HG03196 (cell line): ENCODE results near the gene TRIO.

Source experiments
- ATAC-seq: cut with Tn5 transposase; IDR thresholded peaks from one replicate; pipeline ENCODE4 v1.9.1; 2021; ENCODE audit not compliant: unreplicated experiment

The TRIO gene

DNA sequence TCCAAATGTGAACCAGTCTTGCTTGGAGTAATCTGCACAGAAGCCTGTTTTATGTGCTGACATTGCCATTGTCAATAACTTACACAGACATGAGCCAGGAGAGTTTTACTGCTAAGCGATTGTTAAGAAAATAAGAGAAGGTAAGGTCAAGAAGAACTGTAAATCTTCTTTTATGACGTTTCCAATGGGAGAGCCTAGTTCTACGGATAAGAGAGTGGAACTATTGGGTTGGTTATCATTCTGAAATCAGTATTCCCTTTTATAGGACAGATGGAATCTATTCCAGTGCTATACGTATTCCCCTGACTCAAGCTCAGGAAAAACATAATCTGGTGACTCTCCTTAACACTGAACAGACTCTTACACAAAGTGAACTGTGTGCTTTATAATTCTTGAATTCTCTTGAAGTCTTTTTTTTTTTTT lies 300.5 kb downstream of the TRIO start:
- ATAC-seq = no peak

DNA sequence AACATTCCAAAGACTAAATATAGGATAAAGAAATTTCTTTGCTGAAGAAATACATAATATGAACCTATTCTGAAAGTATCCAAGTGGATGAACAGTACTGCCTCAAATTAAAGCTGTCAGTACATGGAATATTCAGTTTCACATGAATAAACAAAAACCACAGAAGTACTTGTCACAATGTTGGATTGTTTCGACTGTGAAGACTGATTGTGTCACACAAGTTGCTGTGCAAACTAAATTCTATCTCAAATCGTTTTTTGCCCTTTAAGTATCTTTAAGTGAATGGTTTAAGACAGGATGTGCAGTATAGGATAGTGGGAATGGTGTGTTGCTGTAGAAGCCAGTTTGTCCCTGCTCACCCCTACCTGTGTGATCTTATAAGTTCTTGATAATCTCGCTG lies 301.0 kb downstream of the TRIO start:
- ATAC-seq = no peak

DNA sequence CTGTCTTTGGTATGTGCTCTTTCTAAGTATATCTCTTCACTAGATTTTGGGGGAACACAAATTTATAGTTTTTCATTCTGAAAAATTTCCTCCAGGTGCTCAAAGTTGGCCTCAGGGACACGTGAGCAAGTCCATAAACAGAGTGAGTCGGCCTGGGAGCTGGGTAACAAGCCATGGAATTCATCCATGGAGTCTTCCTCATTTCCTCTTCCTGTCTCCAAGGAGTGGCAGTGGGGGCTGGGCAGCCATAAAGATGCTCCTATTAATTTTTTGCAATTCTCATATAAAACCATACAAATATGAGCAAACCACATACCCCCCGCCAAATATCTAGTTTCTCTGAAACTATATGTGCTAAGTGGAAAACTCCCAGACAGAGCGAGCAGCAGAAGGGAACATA lies 301.9 kb downstream of the TRIO start:
- ATAC-seq = no peak

DNA sequence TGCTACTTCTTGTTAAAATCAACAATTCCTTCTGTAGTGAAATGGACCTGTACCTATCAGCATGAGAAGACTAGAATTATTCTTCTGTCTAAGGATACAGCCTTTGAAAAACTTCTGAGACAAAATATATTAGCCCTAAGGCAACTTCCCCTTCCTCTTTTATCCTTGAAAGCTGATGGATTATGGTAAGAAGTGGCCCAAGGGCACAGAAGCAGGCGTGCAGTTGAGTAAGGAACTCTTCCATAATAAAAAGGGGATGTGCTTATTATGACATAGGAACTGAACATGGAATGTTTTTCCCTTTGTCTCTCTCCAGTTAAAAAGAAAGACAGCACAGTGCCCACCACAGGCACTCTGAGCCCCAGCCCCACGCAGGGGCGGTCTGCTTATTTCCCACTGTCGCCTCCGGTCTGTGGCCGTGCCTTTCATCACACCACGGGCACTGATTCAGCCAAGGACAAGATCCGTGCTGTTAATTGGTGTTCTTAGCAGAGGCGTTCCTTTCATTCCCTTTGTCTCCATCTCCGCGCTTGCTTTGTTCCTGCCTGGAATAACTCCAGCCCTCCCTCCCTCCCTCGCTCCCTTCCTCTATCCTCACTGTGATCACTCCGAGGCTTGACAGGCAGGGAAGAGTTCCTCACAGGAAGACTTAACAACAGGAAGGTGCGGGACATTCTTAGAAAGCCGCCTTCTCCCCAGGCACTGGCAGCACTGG lies 302.6 kb downstream of the TRIO start:
- no peak for ATAC-seq

DNA sequence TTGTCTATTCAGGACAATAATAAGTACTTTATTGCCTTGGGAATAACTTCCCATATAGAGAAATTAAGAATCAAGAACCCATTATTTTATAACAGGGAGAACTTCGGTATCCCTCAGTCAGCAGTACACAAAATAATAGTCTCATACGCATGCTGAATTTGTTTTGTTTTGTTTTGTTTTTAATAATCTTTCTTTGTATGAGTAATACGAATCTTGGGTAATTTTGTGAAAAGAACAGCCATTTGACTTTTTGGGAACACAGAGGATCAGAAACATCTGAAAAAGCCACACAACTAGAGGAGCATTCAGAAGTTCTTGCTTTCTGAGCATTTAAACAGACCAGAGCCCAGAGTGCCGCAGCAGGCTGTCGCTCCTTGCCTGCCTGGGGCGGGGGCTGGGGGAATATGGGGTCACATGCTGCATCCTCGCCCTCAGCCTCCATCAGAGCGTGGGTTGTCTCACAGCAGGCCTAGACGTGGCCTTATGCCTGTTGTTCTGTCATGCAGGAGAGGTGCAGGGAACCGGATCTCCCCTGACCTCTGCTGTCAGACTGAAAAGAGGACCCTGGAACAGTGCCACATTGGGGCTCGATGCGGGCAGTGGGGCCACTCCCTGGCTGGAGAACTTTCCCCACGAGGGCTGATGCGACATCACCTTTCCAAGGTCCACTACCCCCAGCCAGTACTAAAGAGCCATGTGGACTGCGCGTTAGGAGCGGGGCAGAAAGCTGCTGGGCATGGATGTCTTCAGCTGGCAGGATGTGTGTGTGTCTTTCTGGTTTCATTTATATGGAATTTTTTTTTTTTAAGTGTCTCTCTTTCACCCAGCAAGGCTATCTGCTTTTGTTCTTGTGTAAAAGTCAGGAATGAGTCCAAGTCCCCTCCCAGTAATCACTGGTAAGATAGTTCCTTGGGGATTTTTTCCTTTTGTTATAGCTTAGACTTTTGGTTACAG lies 305.1 kb downstream of the TRIO start:
- ATAC-seq = no peak

DNA sequence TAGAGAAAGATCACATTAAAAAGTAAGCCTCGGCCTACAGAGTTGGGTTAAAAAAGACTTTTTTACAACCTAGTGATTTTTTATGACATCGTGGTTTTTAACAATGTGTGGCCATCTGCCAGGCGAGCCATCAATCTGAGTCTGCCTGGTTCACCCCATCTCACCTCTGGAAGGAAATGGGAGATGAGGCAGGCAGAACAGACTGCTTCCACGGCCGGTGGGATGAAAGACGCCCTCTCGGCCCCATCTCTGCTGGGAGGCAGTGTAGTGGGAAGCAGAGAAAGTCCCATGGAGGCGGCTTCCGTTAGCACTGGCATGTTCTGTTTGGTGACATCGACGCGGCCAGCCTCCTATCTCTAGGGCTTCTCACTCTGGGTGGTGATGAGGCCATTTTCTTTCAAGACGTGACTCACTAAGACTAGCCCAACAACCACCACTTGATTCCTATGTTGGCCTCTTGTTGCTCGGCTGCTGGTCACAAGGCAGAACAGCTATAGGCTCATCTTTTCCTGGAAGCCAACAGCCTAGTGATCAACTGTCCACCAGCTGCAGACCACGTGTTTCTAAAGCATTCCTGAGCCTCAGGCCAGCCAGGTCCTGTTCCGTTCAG lies 306.0 kb downstream of the TRIO start:
- no peak for ATAC-seq

DNA sequence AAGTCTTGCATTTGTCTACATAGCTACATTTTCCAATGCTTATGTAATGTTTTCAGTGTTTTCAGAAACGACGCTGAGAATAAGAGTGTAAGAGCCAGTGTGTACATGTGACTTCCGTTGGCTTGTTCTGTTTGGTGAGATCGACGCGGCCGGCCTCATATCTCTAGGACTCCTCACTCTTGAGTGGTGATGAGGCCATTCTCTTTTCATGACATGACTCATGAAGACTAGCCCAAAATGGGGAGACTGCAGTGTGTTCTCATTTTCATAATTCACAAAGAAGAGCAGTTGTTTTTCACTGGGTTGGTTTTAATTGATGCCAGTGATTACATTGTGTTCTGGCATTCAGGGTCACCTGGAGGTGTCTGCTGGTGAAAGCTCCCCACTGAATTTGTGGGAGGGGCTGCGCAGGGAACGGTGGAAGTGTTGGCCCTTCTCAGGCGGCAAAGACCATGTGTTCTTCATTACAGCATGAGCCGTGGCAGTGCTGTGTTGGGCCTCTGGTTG lies 306.9 kb downstream of the TRIO start:
- ATAC-seq = no peak

DNA sequence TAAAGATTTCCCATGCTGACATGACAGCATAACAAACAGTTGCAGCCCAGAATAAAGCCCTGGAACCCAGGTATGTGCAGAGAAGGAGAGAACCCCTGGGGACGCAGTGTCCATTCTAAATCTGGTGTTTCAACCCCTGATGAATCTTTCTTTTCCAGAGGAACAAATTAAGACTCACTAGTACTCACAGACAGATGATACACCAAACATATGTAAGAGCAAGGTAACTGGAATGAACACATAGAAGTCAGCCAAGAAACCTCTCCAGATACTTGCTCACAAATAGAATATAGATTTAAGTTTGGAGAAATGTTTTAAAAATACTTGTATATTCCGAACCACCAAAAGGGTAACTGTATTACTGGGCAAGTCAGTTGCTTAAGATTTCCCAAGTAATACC lies 307.6 kb downstream of the TRIO start:
- ATAC-seq = no peak

DNA sequence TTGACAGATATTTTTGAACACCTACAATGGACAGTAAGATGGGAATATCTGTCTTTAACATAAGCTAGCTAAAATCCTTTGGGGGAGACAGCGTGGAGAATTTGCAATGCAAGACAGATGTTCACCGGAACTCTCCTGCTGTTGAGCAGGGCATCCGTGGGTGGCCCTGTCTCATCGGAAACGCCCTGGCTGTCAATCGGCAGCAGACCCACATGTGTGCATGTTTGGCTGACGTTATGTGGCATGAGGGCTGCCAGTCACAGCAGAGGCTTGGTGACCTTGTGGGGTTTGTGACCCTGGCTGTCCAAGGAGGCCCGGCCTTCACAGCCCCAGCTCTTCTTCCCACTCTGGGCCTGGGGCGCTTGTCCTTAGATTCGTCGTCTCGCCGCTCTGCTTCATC lies 308.7 kb downstream of the TRIO start:
- no peak for ATAC-seq

DNA sequence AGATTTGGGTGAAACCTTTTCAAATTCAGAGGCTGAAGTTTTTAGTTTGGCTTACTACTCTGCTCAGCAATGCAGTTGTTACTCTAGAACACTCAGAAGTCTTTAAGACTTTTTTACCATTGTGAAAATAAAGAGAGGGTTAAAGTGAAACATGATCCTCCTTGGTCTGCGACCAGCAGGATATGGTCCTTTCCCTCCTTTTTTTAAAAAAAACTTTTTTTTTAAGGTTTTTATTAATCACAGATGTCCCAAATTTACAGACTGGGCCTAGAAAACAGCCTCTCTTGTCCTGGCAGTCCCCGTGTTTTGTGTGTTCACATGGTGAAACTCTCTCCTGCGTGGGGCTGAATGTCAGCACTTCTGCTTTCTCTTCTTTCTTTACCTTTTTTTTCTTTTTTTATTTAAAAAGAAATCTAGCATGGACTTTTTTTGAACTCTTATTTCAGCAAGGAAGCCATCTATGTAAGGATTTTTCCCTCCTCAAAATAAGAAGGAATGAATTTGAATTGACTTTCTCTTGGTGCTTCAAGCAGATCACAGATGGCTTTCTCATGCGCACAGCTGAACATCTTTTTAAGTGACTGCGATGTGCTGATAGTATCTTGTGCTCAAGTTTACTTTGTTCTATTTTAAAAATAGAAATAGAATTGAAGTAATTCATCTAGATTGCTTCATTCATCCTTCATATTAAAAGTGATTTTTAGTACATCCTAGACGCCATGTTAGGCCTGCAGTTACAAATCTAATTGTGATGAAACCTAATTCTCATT lies 309.7 kb downstream of the TRIO start:
- ATAC-seq = no peak

DNA sequence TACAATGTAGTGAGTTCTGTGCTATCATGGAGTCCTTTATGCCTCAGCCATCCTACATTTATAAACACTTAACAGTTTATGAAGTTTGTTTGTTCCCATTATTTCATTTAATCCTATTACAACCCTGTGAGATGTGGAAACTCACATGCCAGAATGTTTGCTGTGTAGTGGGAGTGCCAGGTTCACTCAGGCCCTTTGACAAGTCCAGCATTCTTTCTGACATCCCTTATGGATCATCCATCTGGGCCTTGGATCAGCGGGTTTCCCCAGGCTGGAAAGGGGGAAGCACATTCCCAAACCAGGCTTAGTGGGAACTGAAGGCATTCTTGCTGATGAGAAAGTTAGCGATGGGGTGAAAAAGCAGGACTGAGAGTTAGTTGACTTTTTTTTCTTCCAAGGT lies 310.3 kb downstream of the TRIO start:
- no peak for ATAC-seq

DNA sequence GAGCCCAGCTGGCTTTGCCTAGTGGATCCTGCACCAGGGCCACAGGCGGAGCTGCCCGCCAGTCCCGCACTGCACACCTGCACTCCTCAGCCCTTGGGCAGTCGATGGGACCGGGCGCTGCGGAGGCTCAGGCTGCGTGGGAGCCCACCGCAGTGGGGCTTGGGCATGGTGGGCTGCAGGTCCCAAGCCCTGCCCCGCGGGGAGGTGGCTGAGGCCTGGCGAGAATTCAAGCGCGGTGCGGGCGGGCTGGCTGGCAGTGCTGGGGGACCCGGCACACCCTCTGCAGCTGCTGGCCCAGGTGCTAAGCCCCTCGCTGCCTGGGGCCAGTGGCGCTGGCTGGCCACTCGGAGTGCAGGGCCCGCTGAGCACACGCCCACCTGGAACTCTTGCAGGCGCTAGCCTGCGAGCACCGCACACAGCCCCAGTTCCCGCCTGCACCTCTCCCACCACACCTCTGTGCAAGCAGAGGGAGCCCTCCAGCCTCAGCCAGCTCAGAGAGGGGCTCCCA lies 312.7 kb downstream of the TRIO start:
- ATAC-seq = no peak

DNA sequence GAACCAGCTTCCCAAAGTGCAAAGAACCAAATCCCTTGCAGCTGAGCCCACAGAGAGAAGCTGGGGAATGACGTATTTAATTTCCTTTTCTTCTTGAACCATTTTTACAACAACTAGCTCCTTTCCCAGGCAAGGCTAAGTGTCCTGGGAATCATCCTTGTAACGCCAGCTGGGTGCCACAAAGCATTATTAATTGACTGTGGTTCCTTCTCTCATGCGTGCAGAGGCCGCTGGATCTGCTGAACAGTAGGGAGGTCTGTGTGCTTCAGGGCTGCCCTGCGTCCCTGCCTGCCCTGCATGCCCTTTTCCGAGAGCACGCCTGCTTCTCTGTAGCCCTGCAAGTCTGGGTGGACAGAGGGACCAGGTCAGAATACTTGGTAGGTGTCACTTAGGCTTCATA lies 314.3 kb downstream of the TRIO start:
- ATAC-seq = no peak

DNA sequence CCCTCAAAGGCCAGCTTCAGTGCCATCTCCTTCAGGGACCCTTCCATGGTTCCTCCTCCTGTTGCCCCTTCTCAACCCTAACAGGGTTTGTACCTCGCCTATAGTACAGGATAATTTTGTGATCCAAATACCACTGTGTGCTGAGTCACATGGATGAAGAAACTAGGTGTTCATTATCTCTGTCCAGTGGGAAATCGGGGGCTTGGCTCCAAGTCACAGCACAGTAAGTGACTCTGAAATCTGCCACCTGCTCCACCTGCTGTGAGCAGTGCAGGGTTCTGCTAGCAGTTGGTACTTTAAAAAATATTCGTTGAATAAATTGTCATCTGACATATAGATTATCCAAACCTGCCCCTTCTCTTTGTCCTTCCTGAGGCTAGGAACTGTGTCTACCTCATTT lies 315.3 kb downstream of the TRIO start:
- ATAC-seq = no peak

DNA sequence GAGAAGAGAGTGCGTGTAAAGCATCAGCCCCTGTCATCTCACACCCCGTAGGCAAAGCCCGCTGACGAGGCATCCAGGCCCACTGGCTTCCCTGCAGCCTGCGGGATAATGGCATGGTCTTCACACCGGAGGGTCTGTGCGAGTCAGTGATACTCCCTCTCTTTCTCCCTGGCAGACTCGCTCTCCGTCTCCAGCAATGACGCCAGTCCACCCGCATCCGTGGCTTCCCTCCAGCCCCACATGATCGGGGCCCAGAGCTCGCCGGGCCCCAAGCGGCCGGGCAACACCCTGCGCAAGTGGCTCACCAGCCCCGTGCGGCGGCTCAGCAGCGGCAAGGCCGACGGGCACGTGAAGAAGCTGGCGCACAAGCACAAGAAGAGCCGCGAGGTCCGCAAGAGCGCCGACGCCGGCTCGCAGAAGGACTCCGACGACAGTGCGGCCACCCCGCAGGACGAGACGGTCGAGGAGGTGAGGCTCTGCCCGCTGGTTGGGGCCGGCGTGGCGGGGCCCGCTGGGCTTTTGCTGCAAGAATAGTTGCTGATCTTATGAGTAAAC lies 317.8 kb downstream of the TRIO start:
- ATAC-seq = no peak

DNA sequence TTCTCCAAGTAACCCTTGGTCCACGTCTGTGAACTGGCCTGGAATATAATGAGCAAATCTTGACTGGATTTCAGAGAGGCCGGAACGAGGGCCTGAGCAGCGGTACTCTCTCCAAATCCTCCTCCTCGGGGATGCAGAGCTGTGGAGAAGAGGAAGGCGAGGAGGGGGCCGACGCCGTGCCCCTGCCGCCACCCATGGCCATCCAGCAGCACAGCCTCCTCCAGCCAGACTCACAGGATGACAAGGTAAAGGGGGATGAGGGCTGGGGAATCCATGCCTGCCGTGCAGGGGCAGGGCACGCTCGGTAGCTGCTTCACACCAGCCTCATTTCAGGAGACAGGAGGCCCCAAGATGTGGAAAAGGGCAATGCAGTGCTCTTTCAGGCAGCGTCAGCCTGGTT lies 319.5 kb downstream of the TRIO start:
- ATAC-seq = no peak

DNA sequence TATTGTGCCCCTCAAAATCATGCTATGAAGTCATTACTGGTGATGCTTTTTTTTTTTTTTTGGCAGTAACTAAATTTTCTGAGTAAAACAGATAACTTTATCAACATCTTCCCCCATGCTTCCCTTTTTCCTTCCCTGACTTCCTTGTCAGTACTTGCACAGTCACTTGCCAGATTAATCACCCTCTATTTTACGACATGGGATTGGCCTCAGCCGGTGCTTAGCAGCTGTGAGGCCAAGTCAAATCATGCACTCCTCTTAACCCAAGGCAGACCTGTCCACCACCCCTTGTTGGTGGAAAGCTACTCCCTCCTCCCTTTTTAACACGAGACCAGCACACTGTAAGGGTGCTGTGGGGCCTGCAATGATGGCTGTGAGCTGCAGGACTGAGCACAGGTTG lies 320.5 kb downstream of the TRIO start:
- no peak for ATAC-seq

DNA sequence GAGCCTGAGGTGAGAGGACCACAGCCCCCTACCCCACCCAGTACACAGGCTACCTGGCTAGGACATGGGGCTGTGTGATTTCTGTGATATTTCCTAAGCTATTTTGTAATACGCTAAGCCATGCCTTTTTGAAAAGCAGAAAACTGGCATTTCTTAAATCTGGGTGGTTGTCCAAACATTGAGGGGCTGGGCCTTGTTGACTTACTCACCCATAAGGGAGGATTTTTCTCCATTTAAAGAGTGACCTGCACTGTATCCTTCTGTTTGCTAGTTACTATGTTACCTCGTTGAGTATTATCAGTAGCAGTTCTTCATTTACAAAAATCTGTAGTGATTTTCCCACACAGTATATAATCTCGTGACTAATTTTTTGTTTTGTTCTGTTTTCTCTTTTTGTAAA lies 321.0 kb downstream of the TRIO start:
- ATAC-seq = no peak

DNA sequence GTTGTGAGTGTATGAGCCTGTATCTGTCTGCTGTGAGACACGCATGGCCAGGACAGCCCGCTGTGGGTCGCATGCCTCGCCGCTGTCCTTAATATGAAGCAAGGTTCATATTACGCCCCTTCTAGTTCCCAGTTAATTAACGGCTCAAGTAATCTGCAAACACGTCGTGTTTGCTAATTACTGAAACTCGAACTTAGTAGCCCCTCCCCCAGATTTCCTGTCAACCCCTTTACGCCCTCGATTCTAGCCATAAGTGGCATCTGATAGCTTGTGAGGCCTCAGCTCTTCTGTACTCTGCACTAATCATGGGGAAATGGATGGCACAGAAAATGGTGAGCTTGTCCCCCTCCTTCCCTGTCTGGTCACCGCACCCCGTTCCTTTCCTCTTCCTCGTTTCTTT lies 321.5 kb downstream of the TRIO start:
- no peak for ATAC-seq

DNA sequence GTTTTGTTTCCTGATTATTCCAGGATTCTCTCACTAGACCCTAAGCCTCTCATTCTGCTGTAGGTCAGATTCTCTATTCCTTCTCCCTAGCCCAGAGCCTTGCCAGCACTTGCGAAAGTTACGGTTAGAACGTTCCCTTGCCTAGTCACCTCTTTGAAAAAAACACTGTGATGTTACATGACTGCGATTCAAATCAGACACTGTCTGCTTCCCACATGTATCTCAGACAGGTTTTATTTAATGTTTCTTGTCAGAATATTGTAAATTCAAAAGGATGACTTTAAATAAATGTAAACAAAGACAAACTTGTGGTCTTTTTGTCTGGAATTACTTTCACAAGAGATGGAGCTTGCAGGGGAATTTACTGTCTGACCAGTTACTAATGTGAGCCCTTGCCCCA lies 322.0 kb downstream of the TRIO start:
- ATAC-seq = no peak
